ENCODE measurements around the gene CES2.

- TF ChIP-seq, protein P1, sequence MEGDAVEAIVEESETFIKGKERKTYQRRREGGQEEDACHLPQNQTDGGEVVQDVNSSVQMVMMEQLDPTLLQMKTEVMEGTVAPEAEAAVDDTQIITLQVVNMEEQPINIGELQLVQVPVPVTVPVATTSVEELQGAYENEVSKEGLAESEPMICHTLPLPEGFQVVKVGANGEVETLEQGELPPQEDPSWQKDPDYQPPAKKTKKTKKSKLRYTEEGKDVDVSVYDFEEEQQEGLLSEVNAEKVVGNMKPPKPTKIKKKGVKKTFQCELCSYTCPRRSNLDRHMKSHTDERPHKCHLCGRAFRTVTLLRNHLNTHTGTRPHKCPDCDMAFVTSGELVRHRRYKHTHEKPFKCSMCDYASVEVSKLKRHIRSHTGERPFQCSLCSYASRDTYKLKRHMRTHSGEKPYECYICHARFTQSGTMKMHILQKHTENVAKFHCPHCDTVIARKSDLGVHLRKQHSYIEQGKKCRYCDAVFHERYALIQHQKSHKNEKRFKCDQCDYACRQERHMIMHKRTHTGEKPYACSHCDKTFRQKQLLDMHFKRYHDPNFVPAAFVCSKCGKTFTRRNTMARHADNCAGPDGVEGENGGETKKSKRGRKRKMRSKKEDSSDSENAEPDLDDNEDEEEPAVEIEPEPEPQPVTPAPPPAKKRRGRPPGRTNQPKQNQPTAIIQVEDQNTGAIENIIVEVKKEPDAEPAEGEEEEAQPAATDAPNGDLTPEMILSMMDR (IDR thresholded peaks at IDR 0.05) = no peak
- TF ChIP-seq POLR2A (IDR thresholded peaks at IDR 0.05) (no peak), POLR2AphosphoS5 (IDR thresholded peaks at IDR 0.05) (no peak)
These were observed 40.1 kb downstream of the CES2 start for GRCh38 chr16:66975302-66975893.

All from stomach (tissue), 4 donors.